Peyer's patch (tissue), 4 donors: Measurements from ENCODE around the gene HHIPL1. TPM values are rescaled to one million over a fixed set of nuclear protein-coding genes. Genes with fewer than 3 reads are reported as not detected.
"Not testable (repeated sequence)": the region's sequence is repeated elsewhere in the genome, so short reads cannot be mapped to it uniquely, and the experiment has no call there.

Experiments used
- DNase-seq, 3 donors: peaks; one replicate each; pipeline ENCODE4 v3.0.0-alpha.2; 2017 to 2019
- H3K27ac ChIP-seq, 4 donors: fragments of 200-600 bp; sonication (generic); one replicate each; pipeline ENCODE4 v1.5.1; 2016 to 2019
- H3K27me3 ChIP-seq, 2 donors: fragments of 200-600 bp; sonication (generic); one replicate each; pipeline ENCODE4 v1.5.1; 2019
- H3K36me3 ChIP-seq, 3 donors: fragments of 200-600 bp; sonication (generic); one replicate each; pipeline ENCODE4 v1.5.1; 2016 to 2019
- H3K4me1 ChIP-seq, 4 donors: fragments of 200-600 bp; sonication (generic); one replicate each; pipeline ENCODE4 v1.5.1; 2016 to 2019
- H3K4me3 ChIP-seq, 4 donors: fragments of 200-600 bp; sonication (generic); 1 replicate in 3 of 4; 2 replicates in 1 of 4; pipeline ENCODE4 v1.5.1; 2016 to 2019; ENCODE audit warnings: mild to moderate bottlenecking in 1 of 4
- H3K9me3 ChIP-seq, 4 donors: fragments of 200-600 bp; sonication (generic); one replicate each; pipeline ENCODE4 v1.5.1; 2016 to 2019; ENCODE audit warnings: mild to moderate bottlenecking in 1 of 4
- CTCF ChIP-seq, 6 experiments: fragments of 450-650 bp in 4 of 6; fragments of 200-600 bp in 2 of 6; sonication (generic) in 1 of 6; IDR thresholded peaks; one replicate each; pipeline ENCODE4 v1.5.1; 2017 to 2019; ENCODE audit warnings: antibody characterized with exemption in 6 of 6, mild to moderate bottlenecking in 3 of 6, moderate library complexity in 1 of 6
- POLR2A ChIP-seq, 2 donors: fragments of 450-650 bp; IDR thresholded peaks; one replicate each; pipeline ENCODE4 v1.5.1; 2017; ENCODE audit warnings: antibody characterized with exemption in 2 of 2, mild to moderate bottlenecking in 2 of 2, moderate library complexity in 2 of 2
- total RNA-seq, 4 donors: library from RNA; depleted of rRNA; stranded (reverse); fragments of >200 nt; gene quantifications; one replicate each; pipeline ENCODE4 v1.1.0, GENCODE V29; 2016

The HHIPL1 gene
- total RNA-seq, 4 donors from 2014 or later = 0.88 to 2.5 (median 1.0) TPM

GRCh38 chr14:99656171-99656570 lies 11.2 kb downstream of the HHIPL1 start:
- Histone ChIP-seq H3K27me3 (peaks cover 0 to 6% of the 10 kb centered on the region in 2 donors), H3K9me3 (no peaks in the 10 kb centered on the region), H3K4me1 (peaks cover 0 to 8% (median 0%) of the 10 kb centered on the region in 4 donors), H3K36me3 (no peaks in the 10 kb centered on the region), H3K4me3 (no peak overlapping the region), H3K27ac (no peak overlapping the region)
- TF ChIP-seq CTCF (IDR thresholded peaks at IDR 0.05) (no peak), POLR2A (IDR thresholded peaks at IDR 0.05) (no peak)
- no peak for DNase-seq

GRCh38 chr14:99657645-99658155 lies 12.8 kb downstream of the HHIPL1 start:
- H3K9me3 ChIP-seq = no peaks in the 10 kb centered on the region
- H3K27ac ChIP-seq = no peak overlapping the region
- no peak for DNase-seq
- no peaks in the 10 kb centered on the region for H3K36me3 ChIP-seq
- no peak overlapping the region for H3K4me3 ChIP-seq
- H3K27me3 ChIP-seq = peaks cover 0 to 6% of the 10 kb centered on the region in 2 donors
- H3K4me1 ChIP-seq = peaks cover 0 to 8% (median 0%) of the 10 kb centered on the region in 4 donors
- no peak for TF ChIP-seq CTCF (IDR thresholded peaks at IDR 0.05)
- no peak for TF ChIP-seq POLR2A (IDR thresholded peaks at IDR 0.05)

GRCh38 chr14:99658218-99658845 lies 13.4 kb downstream of the HHIPL1 start:
- no peak for TF ChIP-seq CTCF (IDR thresholded peaks at IDR 0.05)
- no peak for TF ChIP-seq POLR2A (IDR thresholded peaks at IDR 0.05)
- H3K27me3 ChIP-seq = peaks cover 0 to 6% of the 10 kb centered on the region in 2 donors

GRCh38 chr14:99659333-99659741 lies 14.4 kb downstream of the HHIPL1 start:
- no peak overlapping the region for H3K27ac ChIP-seq
- peaks cover 0 to 6% of the 10 kb centered on the region in 2 donors for H3K27me3 ChIP-seq
- H3K4me3 ChIP-seq = peak overlapping the region in 1 of 4 donors; percentile 10
- H3K9me3 ChIP-seq = no peaks in the 10 kb centered on the region
- H3K36me3 ChIP-seq = no peaks in the 10 kb centered on the region
- H3K4me1 ChIP-seq = peaks cover 0 to 8% (median 0%) of the 10 kb centered on the region in 4 donors
- peak in 1 of 3 donors; percentile 59 for DNase-seq
- no peak for TF ChIP-seq POLR2A (IDR thresholded peaks at IDR 0.05)
- peak in 3 of 6 experiments; percentile 29 to 39 (median 32) for TF ChIP-seq CTCF (IDR thresholded peaks at IDR 0.05)

More at GRCh38 chr14:99658218-99658845, 13.4 kb downstream of the HHIPL1 start:
- H3K36me3 ChIP-seq = no peaks in the 10 kb centered on the region
- no peaks in the 10 kb centered on the region for H3K9me3 ChIP-seq
- DNase-seq = no peak
- H3K27ac ChIP-seq = no peak overlapping the region
- H3K4me1 ChIP-seq = peaks cover 0 to 8% (median 0%) of the 10 kb centered on the region in 4 donors
- H3K4me3 ChIP-seq = no peak overlapping the region

GRCh38 chr14:99660006-99660566 lies 15.2 kb downstream of the HHIPL1 start:
- no peak for DNase-seq
- Histone ChIP-seq H3K9me3 (no peaks in the 10 kb centered on the region), H3K4me3 (peak overlapping the region in 1 of 4 donors; percentile 10), H3K27ac (no peak overlapping the region), H3K4me1 (peaks cover 0 to 8% (median 0%) of the 10 kb centered on the region in 4 donors), H3K27me3 (peaks cover 0 to 6% of the 10 kb centered on the region in 2 donors), H3K36me3 (no peaks in the 10 kb centered on the region)
- TF ChIP-seq POLR2A (IDR thresholded peaks at IDR 0.05) = no peak

- TF ChIP-seq POLR2A (IDR thresholded peaks at IDR 0.05) = no peak
- TF ChIP-seq CTCF (IDR thresholded peaks at IDR 0.05) = no peak
- H3K27ac ChIP-seq = no peak overlapping the region
- H3K27me3 ChIP-seq = peaks cover 0 to 6% of the 10 kb centered on the region in 2 donors
- H3K36me3 ChIP-seq = no peaks in the 10 kb centered on the region
- DNase-seq = no peak
- H3K4me1 ChIP-seq = peaks cover 0 to 8% (median 0%) of the 10 kb centered on the region in 4 donors
- H3K4me3 ChIP-seq = no peak overlapping the region
- no peaks in the 10 kb centered on the region for H3K9me3 ChIP-seq
These were observed 15.9 kb downstream of the HHIPL1 start for GRCh38 chr14:99660794-99661193.

GRCh38 chr14:99661206-99661605 lies 16.3 kb downstream of the HHIPL1 start:
- H3K9me3 ChIP-seq, H3K36me3 ChIP-seq, H3K27me3 ChIP-seq, H3K27ac ChIP-seq, H3K4me1 ChIP-seq, H3K4me3 ChIP-seq, DNase-seq: not testable (repeated sequence)
